PC-9 (cell line): ENCODE data around the gene KCNQ5. TPM values are rescaled to one million over a fixed set of nuclear protein-coding genes. Genes with fewer than 3 reads are reported as not detected.

Experiments used
- BruUV-seq: library from RNA; stranded (reverse); fragments of 400-500 nt; replicated peaks from 2 replicates; lab custom pipeline; 2021; lab: Mats Ljungman, UMichigan
- CTCF ChIA-PET: fragments of 300-600 bp; sonication (Branson Sonifier 250); formaldehyde crosslinking; loops from one replicate; lab custom pipeline; 2022; ENCODE audit warnings: antibody characterized with exemption; lab: Charles Lee
- POLR2A ChIA-PET: fragments of 300-600 bp; sonication (Branson Sonifier 250); formaldehyde crosslinking; loops from one replicate; lab custom pipeline; 2022; ENCODE audit warnings: antibody characterized with exemption; ENCODE audit not compliant: unreplicated experiment; lab: Charles Lee
- DNase-seq, 2 experiments: peaks; one replicate each; pipeline versions ENCODE4 v3.0.0 to v3.0.0-alpha.2; 2015 to 2022; ENCODE audit warnings: mixed read lengths in 1 of 2
- H2AFZ ChIP-seq: fragments of 200-600 bp; sonication (generic); 2 replicates; pipeline ENCODE4 v1.8.1; 2017; ENCODE audit warnings: antibody characterized with exemption
- H3F3A ChIP-seq: fragments of 200-600 bp; sonication (generic); 2 replicates; pipeline ENCODE4 v1.8.1; 2017; ENCODE audit warnings: antibody characterized with exemption, mild to moderate bottlenecking, low read depth; ENCODE audit not compliant: insufficient read depth
- H3K27ac ChIP-seq: fragments of 200-600 bp; sonication (generic); 2 replicates; pipeline ENCODE4 v1.6.1; 2016; ENCODE audit warnings: mixed run types
- H3K27me3 ChIP-seq: fragments of 200-600 bp; sonication (generic); 2 replicates; pipeline ENCODE4 v1.6.1; 2016; ENCODE audit warnings: low read depth, mixed run types; ENCODE audit not compliant: insufficient read depth
- H3K36me3 ChIP-seq: fragments of 200-600 bp; sonication (generic); 2 replicates; pipeline ENCODE4 v1.6.1; 2016; ENCODE audit warnings: low read depth, mixed run types
- H3K4me1 ChIP-seq: fragments of 200-600 bp; sonication (generic); replicated peaks from 2 replicates; pipeline ENCODE4 v1.6.1; 2016; ENCODE audit warnings: mixed run types; ENCODE audit not compliant: insufficient read depth
- H3K4me2 ChIP-seq: fragments of 200-600 bp; sonication (generic); 2 replicates; pipeline ENCODE4 v1.6.1; 2017; ENCODE audit warnings: mixed run types
- H3K4me3 ChIP-seq: fragments of 200-600 bp; sonication (generic); 2 replicates; pipeline ENCODE4 v1.6.1; 2016; ENCODE audit warnings: mixed run types
- H3K79me2 ChIP-seq: fragments of 200-600 bp; sonication (generic); 2 replicates; pipeline ENCODE4 v1.6.1; 2017; ENCODE audit warnings: low read depth, mixed run types
- H3K9me2 ChIP-seq: fragments of 200-600 bp; sonication (generic); 2 replicates; pipeline ENCODE4 v1.8.1; 2017; ENCODE audit warnings: mild to moderate bottlenecking; ENCODE audit not compliant: insufficient read depth
- H3K9me3 ChIP-seq: fragments of 200-600 bp; sonication (generic); 2 replicates; pipeline ENCODE4 v1.8.1; 2016; ENCODE audit warnings: low read depth; ENCODE audit not compliant: insufficient read depth
- H4K20me1 ChIP-seq: fragments of 200-600 bp; sonication (generic); 2 replicates; pipeline ENCODE4 v1.8.1; 2017; ENCODE audit not compliant: insufficient read depth
- CTCF ChIP-seq: fragments of 200-600 bp; sonication (generic); conservative IDR thresholded peaks from 2 replicates; pipeline ENCODE4 v1.6.1; 2017; ENCODE audit warnings: mixed run types, antibody characterized with exemption, mild to moderate bottlenecking, moderate library complexity
- EZH2 ChIP-seq: fragments of 200-600 bp; sonication (generic); IDR thresholded peaks from 2 replicates; pipeline ENCODE4 v1.8.0; 2017; ENCODE audit warnings: antibody characterized with exemption, low read depth
- intact Hi-C: fragments of 100-400 bp; cut with micrococcal nuclease; formaldehyde crosslinking; loops from one replicate; pipeline ENCODE4 v1.10.0; 2022; ENCODE audit not compliant: unreplicated experiment
- total RNA-seq: library from RNA; stranded (reverse); gene quantifications from 2 replicates; pipeline ENCODE4 v1.2.3, GENCODE V29; 2021

The KCNQ5 gene
- total RNA-seq, 1 experiment from 2014 or later = 0.20 TPM

GRCh38 chr6:72968704-72969103, 346.8 kb downstream of the KCNQ5 start:
- peaks cover 21% of the 10 kb centered on the region; the same call in 1 of the 2 replicates for H3F3A ChIP-seq
- H3K36me3 ChIP-seq = no peaks in the 10 kb centered on the region
- peaks cover 34% of the 10 kb centered on the region for H3K4me1 ChIP-seq
- ChIA-PET POLR2A (interaction anchor here (0.5 to 0.7 kb wide), 5 partner anchors 17 to 605 kb away, joined by 4 to 5 read pairs (median 5); partner anchors contain the start of gene MTO1), CTCF (no interaction called here)
- no peaks in the 10 kb centered on the region for H4K20me1 ChIP-seq
- no peak overlapping the region for H2AFZ ChIP-seq
- TF ChIP-seq EZH2 (no peak), CTCF (no peak)
- BruUV-seq = no TSS peak
- peak in 1 of 2 experiments; percentile 90 for DNase-seq
- H3K79me2 ChIP-seq = no peaks in the 10 kb centered on the region
- intact Hi-C loops = loop anchor here (1.0 to 5.0 kb wide), 4 partner anchors 18 to 346 kb away; partner anchors contain the start of gene KCNQ5
- H3K4me2 ChIP-seq = no peak overlapping the region
- peaks cover 3% of the 10 kb centered on the region; the same call in 1 of the 2 replicates for H3K9me3 ChIP-seq
- H3K4me3 ChIP-seq = no peak overlapping the region
- H3K9me2 ChIP-seq = no peaks in the 10 kb centered on the region
- peak overlapping the region; percentile 71 for H3K27ac ChIP-seq
- H3K27me3 ChIP-seq = no peaks in the 10 kb centered on the region

DNA sequence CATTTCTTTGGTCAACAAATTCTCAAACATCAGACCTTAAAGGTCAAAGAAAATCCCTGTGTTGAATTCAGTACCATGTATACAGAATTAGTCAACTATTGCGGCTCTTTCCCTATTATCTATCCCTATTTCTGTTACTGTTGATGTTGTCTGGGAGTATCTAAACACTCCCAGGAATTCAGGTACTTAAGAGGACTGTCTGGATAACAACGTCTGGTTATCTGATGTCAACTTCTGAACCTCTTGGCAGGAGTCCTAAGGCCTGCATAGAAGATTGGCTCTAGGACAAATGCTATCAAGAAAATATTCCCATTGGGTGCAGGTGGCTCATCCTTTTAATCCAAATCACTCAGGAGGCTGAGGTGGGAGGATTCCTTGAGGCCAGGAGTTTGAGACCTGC, 347.8 kb downstream of the KCNQ5 start:
- CTCF ChIA-PET = no interaction called here
- no peaks in the 10 kb centered on the region for H3K36me3 ChIP-seq
- H3K4me3 ChIP-seq = no peak overlapping the region
- H3K27me3 ChIP-seq = no peaks in the 10 kb centered on the region
- no peak overlapping the region for H2AFZ ChIP-seq
- H4K20me1 ChIP-seq = no peaks in the 10 kb centered on the region
- peak overlapping the region; percentile 71 for H3K27ac ChIP-seq
- H3K4me1 ChIP-seq = peaks cover 25% of the 10 kb centered on the region
- intact Hi-C loops = loop anchor here (2.0 to 5.0 kb wide), 2 partner anchors 161 to 347 kb away; partner anchors contain the start of gene KCNQ5
- H3F3A ChIP-seq = 0 out of 2 replicates have a peak, but pooled peaks cover 14% of the 10 kb centered on the region
- TF ChIP-seq CTCF (no peak), EZH2 (no peak)
- POLR2A ChIA-PET = no interaction called here
- peaks cover 3% of the 10 kb centered on the region; the same call in 1 of the 2 replicates for H3K9me3 ChIP-seq
- no peaks in the 10 kb centered on the region for H3K9me2 ChIP-seq
- no peak overlapping the region for H3K4me2 ChIP-seq
- no peaks in the 10 kb centered on the region for H3K79me2 ChIP-seq
- BruUV-seq = no TSS peak
- DNase-seq = no peak

- no TSS peak for BruUV-seq
- ChIA-PET POLR2A (no interaction called here), CTCF (no interaction called here)
- H3K36me3 ChIP-seq = no peaks in the 10 kb centered on the region
- H3K9me3 ChIP-seq = peaks cover 3% of the 10 kb centered on the region; the same call in 1 of the 2 replicates
- 0 out of 2 replicates have a peak, but pooled peaks cover 14% of the 10 kb centered on the region for H3F3A ChIP-seq
- H2AFZ ChIP-seq = no peak overlapping the region
- intact Hi-C loops = no loop called here
- no peak overlapping the region for H3K27ac ChIP-seq
- H3K9me2 ChIP-seq = no peaks in the 10 kb centered on the region
- H3K4me2 ChIP-seq = no peak overlapping the region
- peaks cover 17% of the 10 kb centered on the region for H3K4me1 ChIP-seq
- DNase-seq = no peak
- H3K27me3 ChIP-seq = no peaks in the 10 kb centered on the region
- TF ChIP-seq EZH2 (no peak), CTCF (no peak)
- H4K20me1 ChIP-seq = no peaks in the 10 kb centered on the region
- no peak overlapping the region for H3K4me3 ChIP-seq
- H3K79me2 ChIP-seq = no peaks in the 10 kb centered on the region
These were observed 350.7 kb downstream of the KCNQ5 start for GRCh38 chr6:72972579-72972978.
